PC-3 (cell line): ENCODE data around the gene LINGO3. TPM values are rescaled to one million over a fixed set of nuclear protein-coding genes. Genes with fewer than 3 reads are reported as not detected.

Experiments used
- ATAC-seq: fragments of 200-7000 bp; cut with Tn5 transposase; 2 replicates; pipeline ENCODE4 v1.9.1; 2020; ENCODE audit warnings: mild to moderate bottlenecking, moderate library complexity
- BruUV-seq: library from RNA; stranded (reverse); fragments of 400-500 nt; replicated peaks from 2 replicates; lab custom pipeline; 2021; lab: Mats Ljungman, UMichigan
- CTCF ChIA-PET: fragments of 300-600 bp; sonication (Branson Sonifier 250); formaldehyde crosslinking; loops from one replicate; lab custom pipeline; 2022; ENCODE audit warnings: antibody characterized with exemption; lab: Charles Lee
- POLR2A ChIA-PET: fragments of 300-600 bp; sonication (Branson Sonifier 250); formaldehyde crosslinking; loops from one replicate; lab custom pipeline; 2022; ENCODE audit warnings: antibody characterized with exemption; ENCODE audit not compliant: unreplicated experiment; lab: Charles Lee
- DNase-seq: peaks from one replicate; pipeline ENCODE4 v3.0.0-alpha.2; 2015
- H2AFZ ChIP-seq: fragments of 300-600 bp; sonication (generic); 2 replicates; pipeline ENCODE4 v1.6.0; 2016; ENCODE audit warnings: antibody characterized with exemption, low read length
- H3F3A ChIP-seq: fragments of 300-600 bp; sonication (generic); one replicate; pipeline ENCODE4 v1.6.0; 2017; ENCODE audit warnings: antibody characterized with exemption, low read length, control low read depth, mild to moderate bottlenecking; ENCODE audit not compliant: unreplicated experiment
- H3K27ac ChIP-seq: fragments of 300-600 bp; sonication (generic); 2 replicates; pipeline ENCODE4 v1.5.1; 2016; ENCODE audit warnings: mild to moderate bottlenecking, low read length
- H3K27me3 ChIP-seq: fragments of 300-600 bp; sonication (generic); 2 replicates; pipeline ENCODE4 v1.6.1; 2016; ENCODE audit warnings: low read length, mixed read lengths
- H3K36me3 ChIP-seq: fragments of 300-600 bp; sonication (generic); 2 replicates; pipeline ENCODE4 v1.6.1; 2016; ENCODE audit warnings: low read depth, mixed run types, low read length, mixed read lengths
- H3K4me1 ChIP-seq: fragments of 300-600 bp; sonication (generic); 2 replicates; pipeline ENCODE4 v1.5.1; 2016; ENCODE audit warnings: low read length; ENCODE audit not compliant: insufficient read depth
- H3K4me2 ChIP-seq: fragments of 300-600 bp; sonication (generic); 2 replicates; pipeline ENCODE4 v1.6.0; 2016; ENCODE audit warnings: low read length
- H3K4me3 ChIP-seq: fragments of 300-600 bp; sonication (generic); 2 replicates; pipeline ENCODE4 v1.5.1; 2016; ENCODE audit warnings: mild to moderate bottlenecking, low read length, mixed read lengths
- H3K79me2 ChIP-seq: fragments of 300-600 bp; sonication (generic); 2 replicates; pipeline ENCODE4 v1.6.1; 2017; ENCODE audit warnings: low read length, mixed read lengths
- H3K9ac ChIP-seq: fragments of 300-600 bp; sonication (generic); 2 replicates; pipeline ENCODE4 v1.6.0; 2016; ENCODE audit warnings: mild to moderate bottlenecking, low read length
- H3K9me2 ChIP-seq: fragments of 300-600 bp; sonication (generic); replicated peaks from 2 replicates; pipeline ENCODE4 v1.6.1; 2016; ENCODE audit warnings: mixed run types, low read length, mixed read lengths
- H3K9me3 ChIP-seq: fragments of 300-600 bp; sonication (generic); 2 replicates; pipeline ENCODE4 v1.6.1; 2016; ENCODE audit warnings: low read length, mixed read lengths
- H4K20me1 ChIP-seq: fragments of 300-600 bp; sonication (generic); 2 replicates; pipeline ENCODE4 v1.6.1; 2016; ENCODE audit warnings: low read length, mixed read lengths
- CTCF ChIP-seq: fragments of 300-600 bp; sonication (generic); conservative IDR thresholded peaks from 2 replicates; pipeline ENCODE4 v1.5.1; 2017; ENCODE audit warnings: antibody characterized with exemption, low read depth, mild to moderate bottlenecking, low read length
- EZH2 ChIP-seq: fragments of 300-600 bp; sonication (generic); IDR thresholded peaks from one replicate; pipeline ENCODE4 v1.6.1; 2017; ENCODE audit warnings: antibody characterized with exemption, mild to moderate bottlenecking, low read length; ENCODE audit not compliant: unreplicated experiment
- EZH2phosphoT487 ChIP-seq: fragments of 300-600 bp; sonication (generic); IDR thresholded peaks from 2 replicates; pipeline ENCODE4 v1.6.1; 2018; ENCODE audit warnings: mild to moderate bottlenecking, antibody characterized with exemption, low read length, borderline replicate concordance
- intact Hi-C: fragments of 100-400 bp; cut with micrococcal nuclease; formaldehyde crosslinking; loops from 2 replicates; pipeline ENCODE4 v1.9.0; 2023
- total RNA-seq: library from RNA; depleted of rRNA; stranded (reverse); fragments of >200 nt; gene quantifications from 2 replicates; pipeline ENCODE4 v1.2.3, GENCODE V29; 2014

Gene LINGO3
- total RNA-seq, 1 experiment from 2014 or later = not detected

DNA sequence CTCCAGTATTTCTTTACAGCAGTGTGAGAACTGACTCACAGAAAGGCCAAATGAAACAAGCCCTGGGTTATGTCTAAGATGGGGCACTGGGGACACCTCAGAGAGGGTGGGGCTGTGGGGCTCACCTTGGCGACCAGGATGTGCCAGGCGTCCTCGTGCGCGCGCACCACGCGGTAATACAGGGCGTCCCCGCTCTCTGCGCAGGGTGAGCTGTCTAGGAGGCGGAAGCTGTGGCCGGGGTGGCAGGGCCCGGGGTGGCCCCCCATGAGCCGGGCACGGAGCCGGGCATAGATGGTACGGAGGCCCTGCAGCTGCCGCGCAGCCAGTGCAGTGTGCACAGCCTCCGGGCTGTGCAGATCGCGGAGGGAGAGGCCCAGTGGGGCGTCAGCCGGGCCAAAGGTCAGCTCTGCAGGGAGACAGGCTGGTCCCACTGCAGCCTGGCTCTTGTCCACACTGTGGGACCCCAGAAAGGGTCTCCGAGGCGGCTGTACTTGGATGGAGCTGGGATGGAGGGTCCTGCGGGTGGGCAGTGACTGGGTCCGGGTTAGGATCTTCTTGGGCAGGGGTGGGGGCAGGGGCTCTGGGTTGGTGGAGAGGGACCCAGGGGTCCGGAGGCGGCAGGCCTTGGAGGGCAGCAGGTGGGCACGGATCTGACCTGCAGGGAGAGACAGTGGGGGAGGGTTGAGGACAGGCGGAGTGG is 29.3 kb downstream of the LINGO3 start:
- H3K4me1 ChIP-seq = 0 out of 2 replicates have a peak, but pooled peaks cover under 1% of the 10 kb centered on the region
- H3K9ac ChIP-seq = no peak overlapping the region
- H3K79me2 ChIP-seq = peaks cover 7% of the 10 kb centered on the region
- H4K20me1 ChIP-seq = peaks cover 6% of the 10 kb centered on the region; the same call in 1 of the 2 replicates
- no peaks in the 10 kb centered on the region for H3K36me3 ChIP-seq
- DNase-seq (no peak), ATAC-seq (no peak)
- H3K9me3 ChIP-seq = no peaks in the 10 kb centered on the region
- intact Hi-C loops = no loop called here
- TF ChIP-seq EZH2 = no peak
- no peak for TF ChIP-seq EZH2phosphoT487
- TF ChIP-seq CTCF = no peak
- no peaks in the 10 kb centered on the region for H3K27me3 ChIP-seq
- POLR2A ChIA-PET = no interaction called here
- no peak overlapping the region for H2AFZ ChIP-seq
- CTCF ChIA-PET = no interaction called here
- no peak overlapping the region for H3K4me3 ChIP-seq
- no peaks in the 10 kb centered on the region for H3K9me2 ChIP-seq
- no peak overlapping the region for H3K4me2 ChIP-seq
- no peak overlapping the region for H3K27ac ChIP-seq
- no TSS peak for BruUV-seq
- no peaks in the 10 kb centered on the region for H3F3A ChIP-seq

GRCh38 chr19:2277138-2277537 is 30.8 kb downstream of the LINGO3 start:
- Histone ChIP-seq H3K36me3 (peaks cover 3% of the 10 kb centered on the region; the same call in 1 of the 2 replicates), H3K9me3 (no peaks in the 10 kb centered on the region), H4K20me1 (peaks cover 12% of the 10 kb centered on the region), H3K4me1 (peaks cover 13% of the 10 kb centered on the region; the same call in 1 of the 2 replicates), H3K9me2 (no peaks in the 10 kb centered on the region), H3K27ac (no peak overlapping the region), H3K9ac (no peak overlapping the region), H3K4me3 (no peak overlapping the region), H2AFZ (no peak overlapping the region), H3K4me2 (no peak overlapping the region), H3F3A (no peaks in the 10 kb centered on the region), H3K79me2 (peaks cover 21% of the 10 kb centered on the region), H3K27me3 (no peaks in the 10 kb centered on the region)
- ATAC-seq = no peak
- BruUV-seq = no TSS peak
- DNase-seq = no peak
- POLR2A ChIA-PET = no interaction called here
- intact Hi-C loops = no loop called here
- CTCF ChIA-PET = interaction anchor here (0.7 kb wide), 1 partner anchor 118 kb away, joined by 5 read pairs; no protein-coding TSS in a partner anchor
- TF ChIP-seq EZH2 (no peak), CTCF (no peak), EZH2phosphoT487 (no peak)

GRCh38 chr19:2276429-2276986 is 31.4 kb downstream of the LINGO3 start:
- ChIA-PET POLR2A (no interaction called here), CTCF (no interaction called here)
- H3K4me2 ChIP-seq = no peak overlapping the region
- no peak for DNase-seq
- H3K9me3 ChIP-seq = no peaks in the 10 kb centered on the region
- intact Hi-C loops = no loop called here
- ATAC-seq = no peak
- no peaks in the 10 kb centered on the region for H3K9me2 ChIP-seq
- no peak overlapping the region for H3K9ac ChIP-seq
- no TSS peak for BruUV-seq
- H3F3A ChIP-seq = no peaks in the 10 kb centered on the region
- H2AFZ ChIP-seq = no peak overlapping the region
- H3K4me1 ChIP-seq = peaks cover 16% of the 10 kb centered on the region; the same call in 1 of the 2 replicates
- H3K27me3 ChIP-seq = no peaks in the 10 kb centered on the region
- H3K79me2 ChIP-seq = peaks cover 27% of the 10 kb centered on the region
- TF ChIP-seq CTCF (no peak), EZH2phosphoT487 (no peak), EZH2 (no peak)
- H3K36me3 ChIP-seq = peaks cover 7% of the 10 kb centered on the region; the same call in 1 of the 2 replicates
- H3K4me3 ChIP-seq = no peak overlapping the region
- H3K27ac ChIP-seq = no peak overlapping the region
- H4K20me1 ChIP-seq = peaks cover 17% of the 10 kb centered on the region
